Hepatocyte (in vitro differentiated cells): ENCODE measurements around the gene SNX20. TPM values are rescaled to one million over a fixed set of nuclear protein-coding genes. Genes with fewer than 3 reads are reported as not detected.

ENCODE experiments used
- DNase-seq: peaks from one replicate; pipeline ENCODE4 v3.0.0-alpha.2; 2016; ENCODE audit warnings: low spot score
- H2AFZ ChIP-seq: fragments of 200-600 bp; sonication (generic); 2 replicates; pipeline ENCODE4 v1.6.0; 2016; ENCODE audit warnings: antibody characterized with exemption, mild to moderate bottlenecking
- H3K27ac ChIP-seq: fragments of 200-600 bp; sonication (generic); 2 replicates; pipeline ENCODE4 v1.5.1; 2016; ENCODE audit warnings: mild to moderate bottlenecking
- H3K27me3 ChIP-seq: fragments of 200-600 bp; sonication (generic); 2 replicates; pipeline ENCODE4 v1.6.1; 2016
- H3K36me3 ChIP-seq: fragments of 200-600 bp; sonication (generic); replicated peaks from 2 replicates; pipeline ENCODE4 v1.5.1; 2016; ENCODE audit warnings: low read depth; ENCODE audit not compliant: insufficient read depth
- H3K4me1 ChIP-seq: fragments of 200-600 bp; sonication (generic); 2 replicates; pipeline ENCODE4 v1.5.1; 2016; ENCODE audit warnings: mild to moderate bottlenecking, moderate library complexity; ENCODE audit not compliant: insufficient read depth
- H3K4me2 ChIP-seq: fragments of 200-600 bp; sonication (generic); 2 replicates; pipeline ENCODE4 v1.6.0; 2016
- H3K4me3 ChIP-seq: fragments of 200-600 bp; sonication (generic); 2 replicates; pipeline ENCODE4 v1.5.1; 2016; ENCODE audit warnings: mild to moderate bottlenecking
- H3K79me2 ChIP-seq: fragments of 200-600 bp; sonication (generic); 2 replicates; pipeline ENCODE4 v1.6.0; 2017; ENCODE audit warnings: mild to moderate bottlenecking
- H3K9me2 ChIP-seq: fragments of 200-600 bp; sonication (generic); replicated peaks from 2 replicates; pipeline ENCODE4 v1.6.0; 2017; ENCODE audit warnings: mild to moderate bottlenecking; ENCODE audit not compliant: insufficient read depth
- H3K9me3 ChIP-seq: fragments of 200-600 bp; sonication (generic); 2 replicates; pipeline ENCODE4 v1.5.1; 2016; ENCODE audit warnings: low read depth, mild to moderate bottlenecking
- H4K20me1 ChIP-seq: fragments of 200-600 bp; sonication (generic); 2 replicates; pipeline ENCODE4 v1.6.0; 2016; ENCODE audit warnings: mild to moderate bottlenecking; ENCODE audit not compliant: insufficient read depth, poor library complexity, severe bottlenecking
- EZH2 ChIP-seq: fragments of 200-600 bp; sonication (generic); IDR thresholded peaks from 2 replicates; pipeline ENCODE4 v1.6.1; 2016; ENCODE audit warnings: antibody characterized with exemption, mild to moderate bottlenecking, borderline replicate concordance
- EZH2phosphoT487 ChIP-seq: fragments of 200-600 bp; sonication (generic); IDR thresholded peaks from one replicate; pipeline ENCODE4 v1.6.1; 2018; ENCODE audit warnings: antibody characterized with exemption, mild to moderate bottlenecking, low read depth, moderate library complexity; ENCODE audit not compliant: unreplicated experiment, severe bottlenecking
- WGBS: methylation state at CpG from one replicate; pipeline ENCODE4 v1.1.6; 2016; ENCODE audit warnings: low lambda C conversion rate; ENCODE audit errors: missing lambda C conversion rate; 5-methylcytosine and 5-hydroxymethylcytosine counted together
- polyA plus RNA-seq: library from polyadenylated mRNA; unstranded; fragments of >200 nt; fragmentation: Nextera tagmentation; extraction: Ambion mirVana; gene quantifications from 2 replicates; pipeline ENCODE4 v1.2.1, GENCODE V29; 2016
- total RNA-seq: library from RNA; depleted of rRNA; stranded (reverse); fragments of >200 nt; gene quantifications from 2 replicates; pipeline ENCODE4 v1.2.3, GENCODE V29; 2014
- TF ChIP-seq, protein P1 (sequence below): fragments of 200-600 bp; sonication (generic); IDR thresholded peaks from 2 replicates; pipeline ENCODE4 v1.5.1; 2016; ENCODE audit warnings: antibody characterized with exemption, mild to moderate bottlenecking; ENCODE audit not compliant: poor library complexity

Gene SNX20
- total and polyA plus RNA-seq, 2 experiments from 2014 or later, result not detected

DNA sequence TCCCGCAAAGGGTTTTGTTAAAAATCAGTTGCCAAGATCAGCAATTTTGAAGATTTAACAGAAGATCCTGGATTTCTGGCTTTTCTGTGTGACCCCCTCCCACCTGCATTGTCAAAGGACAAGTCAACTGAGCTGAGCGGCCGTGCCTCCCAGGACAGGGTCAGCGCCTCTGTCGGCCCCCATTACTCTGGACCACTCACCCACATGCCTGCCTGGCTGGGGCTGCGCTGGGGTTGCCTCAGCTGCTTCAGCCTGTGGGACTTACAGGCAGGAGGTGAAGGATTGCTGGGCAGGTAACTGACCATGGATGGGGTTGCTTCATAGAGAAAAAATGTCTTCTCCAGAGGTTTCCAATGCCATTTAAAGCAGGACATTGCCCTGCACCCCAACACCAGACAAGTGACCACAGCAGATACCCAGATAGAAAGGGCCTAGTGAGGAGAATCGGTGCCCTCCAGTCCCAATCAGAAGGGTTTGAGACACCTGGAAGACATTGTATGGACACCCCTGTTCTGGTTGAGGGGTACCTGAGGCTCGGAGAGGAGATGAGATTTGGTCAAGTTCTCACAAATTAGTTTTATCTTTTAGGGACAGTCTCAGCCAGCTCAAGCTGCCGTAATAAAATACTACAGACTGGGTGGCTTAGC, 52.8 kb downstream of the SNX20 start:
- TF ChIP-seq EZH2, result no peak
- TF ChIP-seq EZH2phosphoT487, result no peak
- TF ChIP-seq, protein P1, sequence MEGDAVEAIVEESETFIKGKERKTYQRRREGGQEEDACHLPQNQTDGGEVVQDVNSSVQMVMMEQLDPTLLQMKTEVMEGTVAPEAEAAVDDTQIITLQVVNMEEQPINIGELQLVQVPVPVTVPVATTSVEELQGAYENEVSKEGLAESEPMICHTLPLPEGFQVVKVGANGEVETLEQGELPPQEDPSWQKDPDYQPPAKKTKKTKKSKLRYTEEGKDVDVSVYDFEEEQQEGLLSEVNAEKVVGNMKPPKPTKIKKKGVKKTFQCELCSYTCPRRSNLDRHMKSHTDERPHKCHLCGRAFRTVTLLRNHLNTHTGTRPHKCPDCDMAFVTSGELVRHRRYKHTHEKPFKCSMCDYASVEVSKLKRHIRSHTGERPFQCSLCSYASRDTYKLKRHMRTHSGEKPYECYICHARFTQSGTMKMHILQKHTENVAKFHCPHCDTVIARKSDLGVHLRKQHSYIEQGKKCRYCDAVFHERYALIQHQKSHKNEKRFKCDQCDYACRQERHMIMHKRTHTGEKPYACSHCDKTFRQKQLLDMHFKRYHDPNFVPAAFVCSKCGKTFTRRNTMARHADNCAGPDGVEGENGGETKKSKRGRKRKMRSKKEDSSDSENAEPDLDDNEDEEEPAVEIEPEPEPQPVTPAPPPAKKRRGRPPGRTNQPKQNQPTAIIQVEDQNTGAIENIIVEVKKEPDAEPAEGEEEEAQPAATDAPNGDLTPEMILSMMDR, result no peak
- Histone ChIP-seq H3K4me1 (peaks cover 3% of the 10 kb centered on the region), H3K27ac (no peak overlapping the region), H3K4me2 (no peak overlapping the region), H3K9me2 (no peaks in the 10 kb centered on the region), H3K36me3 (no peaks in the 10 kb centered on the region), H3K79me2 (no peaks in the 10 kb centered on the region), H4K20me1 (no peaks in the 10 kb centered on the region), H2AFZ (no peak overlapping the region), H3K27me3 (no peaks in the 10 kb centered on the region), H3K9me3 (no peaks in the 10 kb centered on the region), H3K4me3 (no peak overlapping the region)
- DNase-seq, result no peak
- 96% methylated on average over 9 of the region's 9 CpGs for WGBS

DNA sequence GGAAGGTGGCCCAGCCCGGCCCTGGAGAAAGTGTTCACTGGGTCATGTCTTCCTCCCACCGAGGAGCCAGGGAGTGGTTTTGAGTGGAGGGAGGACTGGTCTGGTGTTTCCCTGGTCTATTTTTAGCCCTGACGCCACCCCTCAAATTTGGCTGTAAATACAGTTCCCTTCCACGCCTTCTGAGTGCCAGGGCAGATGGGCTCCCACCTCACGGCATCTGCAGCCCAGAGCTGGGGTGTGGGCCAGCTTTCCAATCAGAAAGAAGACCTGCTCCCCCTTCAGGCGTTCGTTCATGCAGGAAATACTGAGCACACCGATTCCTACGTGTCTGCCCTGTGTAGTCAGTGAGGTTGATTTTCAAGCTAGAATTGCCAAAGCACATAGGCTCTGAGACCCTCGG, 53.7 kb downstream of the SNX20 start:
- WGBS, result 75% methylated on average over 10 of the region's 10 CpGs
- Histone ChIP-seq H3K9me3 (no peaks in the 10 kb centered on the region), H3K79me2 (no peaks in the 10 kb centered on the region), H3K27me3 (no peaks in the 10 kb centered on the region), H3K4me1 (peaks cover 3% of the 10 kb centered on the region), H3K36me3 (no peaks in the 10 kb centered on the region), H3K4me2 (no peak overlapping the region), H4K20me1 (no peaks in the 10 kb centered on the region), H2AFZ (no peak overlapping the region), H3K27ac (no peak overlapping the region), H3K4me3 (no peak overlapping the region), H3K9me2 (no peaks in the 10 kb centered on the region)
- TF ChIP-seq, protein P1, result peak; percentile 36
- TF ChIP-seq EZH2 (no peak), EZH2phosphoT487 (no peak)
- DNase-seq, result peak; percentile 56

GRCh38 chr16:50626868-50627267, 54.2 kb downstream of the SNX20 start:
- Histone ChIP-seq H3K4me3 (no peak overlapping the region), H3K9me3 (no peaks in the 10 kb centered on the region), H3K4me1 (peaks cover 3% of the 10 kb centered on the region), H3K9me2 (no peaks in the 10 kb centered on the region), H3K27ac (no peak overlapping the region), H3K27me3 (no peaks in the 10 kb centered on the region), H2AFZ (no peak overlapping the region), H4K20me1 (no peaks in the 10 kb centered on the region), H3K4me2 (no peak overlapping the region), H3K79me2 (no peaks in the 10 kb centered on the region), H3K36me3 (no peaks in the 10 kb centered on the region)
- TF ChIP-seq, protein P1, result no peak
- no peak for TF ChIP-seq EZH2
- TF ChIP-seq EZH2phosphoT487, result no peak
- 78% methylated on average over 4 of the region's 4 CpGs for WGBS
- DNase-seq, result no peak
